ENCODE measurements around the gene NEURL1B.

The NEURL1B gene

DNA sequence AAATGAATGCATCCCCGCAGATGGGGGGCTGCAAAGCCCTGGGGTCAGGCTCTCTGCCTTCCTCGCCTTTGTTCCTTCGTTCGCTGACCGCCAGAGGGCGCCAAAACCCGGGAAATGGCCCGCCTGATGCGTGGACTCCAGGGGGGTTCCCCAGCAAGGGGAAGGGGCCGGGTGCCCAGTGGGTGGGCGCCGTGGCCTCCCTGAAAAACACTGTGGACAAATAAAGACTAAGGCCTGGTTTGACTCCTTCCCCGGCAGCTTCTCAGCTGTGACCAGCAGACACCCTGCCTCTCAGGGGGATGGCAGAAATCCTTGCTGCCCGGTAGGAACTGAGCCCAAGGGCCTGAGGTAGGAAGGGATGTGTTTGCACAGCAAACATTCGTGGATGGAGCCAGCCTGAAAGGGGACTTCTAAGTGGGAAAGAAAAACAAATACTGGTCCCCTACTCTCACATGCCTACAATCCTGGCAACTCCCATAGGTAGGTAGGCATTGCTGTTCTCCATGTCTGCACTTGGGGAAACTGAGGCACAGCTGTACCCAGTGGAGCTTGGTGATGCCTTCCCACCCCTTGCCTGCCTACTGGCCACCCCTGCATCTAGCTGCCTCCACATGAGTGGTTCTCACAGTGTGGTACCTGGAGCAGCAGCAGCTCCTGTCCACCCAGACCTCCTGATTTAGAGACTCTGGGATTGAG, 72.2 kb downstream of the NEURL1B start:
- Histone ChIP-seq H2AFZ (ENCODE audit: low read length) (no peak overlapping the region), H3K36me3 (ENCODE audit: insufficient read depth, low read length) (no peaks in the 10 kb centered on the region), H4K20me1 (ENCODE audit: insufficient read depth, low read length, poor library complexity, severe bottlenecking) (no peaks in the 10 kb centered on the region), H3K4me3 (ENCODE audit: low read length, poor library complexity, severe bottlenecking) (no peak overlapping the region), H3K9ac (ENCODE audit: low read depth, low read length, poor library complexity, severe bottlenecking) (no peak overlapping the region), H3K9me2 (replicated peaks; ENCODE audit: low read depth, low read length) (no peaks in the 10 kb centered on the region), H3F3A (ENCODE audit: low read depth) (no peaks in the 10 kb centered on the region), H3K27me3 (ENCODE audit: insufficient read depth, low read length, poor library complexity, severe bottlenecking) (no peaks in the 10 kb centered on the region), H3K79me2 (ENCODE audit: insufficient read depth, low read length) (no peaks in the 10 kb centered on the region), H3K4me1 (ENCODE audit: insufficient read depth, low read length, poor library complexity, severe bottlenecking) (no peaks in the 10 kb centered on the region), H3K9me3 (ENCODE audit: insufficient read depth, low read depth, low read length) (no peaks in the 10 kb centered on the region), H3K4me2 (ENCODE audit: low read depth, low read length, poor library complexity, severe bottlenecking) (peak overlapping the region; percentile 41)
- TF ChIP-seq, protein P1, sequence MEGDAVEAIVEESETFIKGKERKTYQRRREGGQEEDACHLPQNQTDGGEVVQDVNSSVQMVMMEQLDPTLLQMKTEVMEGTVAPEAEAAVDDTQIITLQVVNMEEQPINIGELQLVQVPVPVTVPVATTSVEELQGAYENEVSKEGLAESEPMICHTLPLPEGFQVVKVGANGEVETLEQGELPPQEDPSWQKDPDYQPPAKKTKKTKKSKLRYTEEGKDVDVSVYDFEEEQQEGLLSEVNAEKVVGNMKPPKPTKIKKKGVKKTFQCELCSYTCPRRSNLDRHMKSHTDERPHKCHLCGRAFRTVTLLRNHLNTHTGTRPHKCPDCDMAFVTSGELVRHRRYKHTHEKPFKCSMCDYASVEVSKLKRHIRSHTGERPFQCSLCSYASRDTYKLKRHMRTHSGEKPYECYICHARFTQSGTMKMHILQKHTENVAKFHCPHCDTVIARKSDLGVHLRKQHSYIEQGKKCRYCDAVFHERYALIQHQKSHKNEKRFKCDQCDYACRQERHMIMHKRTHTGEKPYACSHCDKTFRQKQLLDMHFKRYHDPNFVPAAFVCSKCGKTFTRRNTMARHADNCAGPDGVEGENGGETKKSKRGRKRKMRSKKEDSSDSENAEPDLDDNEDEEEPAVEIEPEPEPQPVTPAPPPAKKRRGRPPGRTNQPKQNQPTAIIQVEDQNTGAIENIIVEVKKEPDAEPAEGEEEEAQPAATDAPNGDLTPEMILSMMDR (conservative IDR thresholded peaks at IDR 0.05; ENCODE audit: low read length): peak; percentile 73
- no peak for TF ChIP-seq EZH2phosphoT487 (IDR thresholded peaks at IDR 0.05; ENCODE audit: borderline replicate concordance)

DNA sequence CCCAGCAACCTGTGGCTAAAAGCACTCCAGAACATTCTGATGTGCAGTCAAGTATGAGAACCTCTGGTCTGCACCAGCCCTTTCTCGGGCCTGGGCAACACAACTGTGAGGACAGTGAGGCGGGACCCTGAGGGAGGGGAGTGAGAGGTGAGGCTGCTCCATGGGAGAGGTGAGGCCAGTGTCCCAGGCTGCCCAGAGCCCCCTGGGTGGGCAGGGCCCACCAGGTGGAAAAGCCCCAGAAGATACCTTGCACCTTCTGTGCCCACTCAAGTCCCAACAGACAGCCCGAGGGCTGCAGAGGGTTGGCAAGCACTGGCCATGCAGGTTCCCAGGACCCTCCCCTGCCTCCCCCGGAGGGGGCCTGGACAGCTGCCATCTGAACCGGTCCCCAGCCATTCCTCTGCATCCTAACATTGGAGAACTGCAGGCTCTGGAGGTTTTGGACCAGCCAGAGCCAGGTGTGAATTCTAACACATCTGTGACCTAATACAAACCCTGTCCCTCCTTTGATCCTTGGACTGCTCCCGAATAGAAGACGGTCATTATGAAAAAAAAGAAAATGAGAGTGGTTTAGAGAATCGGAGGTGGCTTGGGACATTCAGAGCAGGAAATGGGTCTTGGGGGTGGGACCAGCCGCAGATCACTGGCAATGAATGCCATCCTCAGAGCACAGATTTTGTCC, 72.9 kb downstream of the NEURL1B start:
- Histone ChIP-seq H3K27me3 (ENCODE audit: insufficient read depth, low read length, poor library complexity, severe bottlenecking) (no peaks in the 10 kb centered on the region), H3K9ac (ENCODE audit: low read depth, low read length, poor library complexity, severe bottlenecking) (no peak overlapping the region), H3K4me2 (ENCODE audit: low read depth, low read length, poor library complexity, severe bottlenecking) (no peak overlapping the region), H4K20me1 (ENCODE audit: insufficient read depth, low read length, poor library complexity, severe bottlenecking) (no peaks in the 10 kb centered on the region), H3K9me2 (replicated peaks; ENCODE audit: low read depth, low read length) (no peaks in the 10 kb centered on the region), H3K4me1 (ENCODE audit: insufficient read depth, low read length, poor library complexity, severe bottlenecking) (no peaks in the 10 kb centered on the region), H3K36me3 (ENCODE audit: insufficient read depth, low read length) (no peaks in the 10 kb centered on the region), H3K9me3 (ENCODE audit: insufficient read depth, low read depth, low read length) (no peaks in the 10 kb centered on the region), H3K4me3 (ENCODE audit: low read length, poor library complexity, severe bottlenecking) (no peak overlapping the region), H3F3A (ENCODE audit: low read depth) (no peaks in the 10 kb centered on the region), H3K79me2 (ENCODE audit: insufficient read depth, low read length) (no peaks in the 10 kb centered on the region), H2AFZ (ENCODE audit: low read length) (no peak overlapping the region)
- TF ChIP-seq EZH2phosphoT487 (IDR thresholded peaks at IDR 0.05; ENCODE audit: borderline replicate concordance): no peak
- TF ChIP-seq, protein P1 (conservative IDR thresholded peaks at IDR 0.05; ENCODE audit: low read length): no peak

DNA sequence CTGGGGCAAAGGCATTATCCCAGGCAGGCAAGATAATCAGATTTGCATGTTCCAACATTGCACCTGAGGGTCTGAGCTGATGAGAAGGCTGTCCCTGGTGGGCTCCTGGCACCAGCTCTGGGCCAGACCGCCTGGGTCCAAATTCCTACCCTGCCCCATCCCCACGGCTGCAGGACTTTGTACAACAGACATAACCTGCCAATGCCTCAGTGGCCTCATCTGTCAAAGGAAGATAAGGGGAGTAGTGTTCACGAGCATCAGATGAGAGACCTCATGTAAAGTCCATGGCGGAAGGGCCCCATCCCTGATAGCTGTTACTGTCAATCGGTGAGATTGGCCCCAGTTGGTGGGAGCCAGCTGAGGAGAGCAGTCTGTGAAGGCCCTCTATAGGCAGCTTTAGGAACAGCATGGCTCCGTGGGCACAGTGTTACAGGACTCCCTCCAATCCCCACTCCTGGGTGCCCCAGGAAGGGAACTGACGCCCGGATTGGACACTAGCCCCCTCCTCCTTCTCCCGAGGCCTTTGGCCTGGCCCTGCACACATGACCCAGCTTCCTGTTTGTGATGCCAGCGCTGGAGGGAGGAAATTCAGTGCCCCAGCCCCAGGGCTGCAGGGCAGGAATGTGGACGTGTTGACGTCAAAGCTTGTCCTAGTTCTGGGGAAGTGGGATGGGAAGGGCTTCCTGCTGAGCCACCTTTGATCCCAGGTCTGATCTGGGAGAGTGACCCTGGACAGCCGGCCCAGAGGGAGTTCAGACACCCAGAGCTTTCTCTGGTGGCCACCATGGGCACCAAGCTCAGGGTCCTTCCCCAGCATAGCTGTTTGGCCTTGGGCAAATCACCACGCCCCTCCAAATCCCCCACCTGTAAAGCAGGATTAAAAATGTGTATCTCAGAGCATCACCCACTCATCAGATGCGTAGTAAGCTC, 73.7 kb downstream of the NEURL1B start:
- H2AFZ ChIP-seq (ENCODE audit: low read length): no peak overlapping the region
- no peaks in the 10 kb centered on the region for H3K9me3 ChIP-seq (ENCODE audit: insufficient read depth, low read depth, low read length)
- no peak overlapping the region for H3K4me3 ChIP-seq (ENCODE audit: low read length, poor library complexity, severe bottlenecking)

More for the DNA sequence above, 73.7 kb downstream of the NEURL1B start:
- H3K36me3 ChIP-seq (ENCODE audit: insufficient read depth, low read length): no peaks in the 10 kb centered on the region
- no peaks in the 10 kb centered on the region for H3F3A ChIP-seq (ENCODE audit: low read depth)
- no peak for TF ChIP-seq EZH2phosphoT487 (IDR thresholded peaks at IDR 0.05; ENCODE audit: borderline replicate concordance)
- TF ChIP-seq, protein P1 (conservative IDR thresholded peaks at IDR 0.05; ENCODE audit: low read length): peak; percentile 62
- no peaks in the 10 kb centered on the region for H3K27me3 ChIP-seq (ENCODE audit: insufficient read depth, low read length, poor library complexity, severe bottlenecking)
- H3K9me2 ChIP-seq (replicated peaks; ENCODE audit: low read depth, low read length): no peaks in the 10 kb centered on the region
- no peaks in the 10 kb centered on the region for H4K20me1 ChIP-seq (ENCODE audit: insufficient read depth, low read length, poor library complexity, severe bottlenecking)
- no peaks in the 10 kb centered on the region for H3K79me2 ChIP-seq (ENCODE audit: insufficient read depth, low read length)
- H3K4me2 ChIP-seq (ENCODE audit: low read depth, low read length, poor library complexity, severe bottlenecking): no peak overlapping the region
- no peaks in the 10 kb centered on the region for H3K4me1 ChIP-seq (ENCODE audit: insufficient read depth, low read length, poor library complexity, severe bottlenecking)
- no peak overlapping the region for H3K9ac ChIP-seq (ENCODE audit: low read depth, low read length, poor library complexity, severe bottlenecking)

Data from Loucy (cell line).